Rectal smooth muscle tissue (tissue), 1 donor: ENCODE data around the gene SLBP.

ENCODE experiments used
- H3K27ac ChIP-seq: one replicate; pipeline ENCODE4 v1.7.0; 2013; ENCODE audit warnings: low read depth, low read length, inconsistent platforms
- H3K27me3 ChIP-seq: one replicate; pipeline ENCODE4 v1.7.0; 2013; ENCODE audit warnings: low read length; ENCODE audit not compliant: control insufficient read depth, insufficient read depth
- H3K36me3 ChIP-seq: one replicate; pipeline ENCODE4 v1.7.0; 2013; ENCODE audit warnings: low read length; ENCODE audit not compliant: control insufficient read depth, insufficient read depth
- H3K4me1 ChIP-seq: one replicate; pipeline ENCODE4 v1.7.0; 2013; ENCODE audit warnings: low read length; ENCODE audit not compliant: control insufficient read depth, insufficient read depth
- H3K4me3 ChIP-seq: one replicate; pipeline ENCODE4 v1.7.0; 2013; ENCODE audit warnings: low read length
- H3K9ac ChIP-seq: one replicate; pipeline ENCODE4 v1.7.0; 2013; ENCODE audit warnings: low read length

Gene SLBP

DNA sequence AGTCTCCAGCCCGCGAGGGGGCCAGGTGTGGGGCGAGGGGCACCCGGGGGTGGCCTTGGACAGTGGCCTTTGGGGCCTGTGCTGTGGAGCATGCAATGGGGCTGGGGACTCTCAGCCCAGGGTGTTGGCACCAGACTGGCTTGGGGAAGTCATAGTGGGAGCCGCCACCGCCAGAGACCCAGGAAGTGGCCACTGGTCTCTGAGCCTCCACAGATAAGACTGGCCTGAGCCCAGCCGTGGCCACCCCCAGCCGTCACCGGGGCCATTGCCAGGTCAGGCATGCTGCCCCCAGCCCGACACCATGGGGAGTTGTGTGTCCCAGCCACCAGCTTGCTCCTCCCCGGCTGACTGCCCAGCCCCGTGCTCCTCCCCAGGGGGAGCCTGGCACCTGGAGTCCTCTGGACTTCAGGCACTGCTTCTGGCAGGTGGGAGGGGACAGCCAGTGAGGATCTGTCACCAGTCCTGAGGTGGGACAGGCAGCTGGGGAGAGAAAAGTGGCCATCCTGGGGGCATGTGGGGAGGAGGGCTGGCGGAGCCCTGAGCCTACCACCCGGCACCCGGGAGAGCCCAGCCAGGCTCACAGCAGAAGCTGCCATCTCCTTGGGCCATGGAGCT lies 41.7 kb upstream of the SLBP start:
- H3K4me1 ChIP-seq = no peaks in the 10 kb centered on the region
- no peak overlapping the region for H3K27ac ChIP-seq
- H3K9ac ChIP-seq = no peak overlapping the region

GRCh38 chr4:1753294-1753696 lies 41.2 kb upstream of the SLBP start:
- H3K27me3 ChIP-seq = no peaks in the 10 kb centered on the region
- no peaks in the 10 kb centered on the region for H3K4me1 ChIP-seq
- no peak overlapping the region for H3K27ac ChIP-seq
- H3K4me3 ChIP-seq = no peak overlapping the region
- H3K36me3 ChIP-seq = no peaks in the 10 kb centered on the region
- H3K9ac ChIP-seq = no peak overlapping the region

More for the DNA sequence above, 41.7 kb upstream of the SLBP start:
- no peaks in the 10 kb centered on the region for H3K27me3 ChIP-seq
- no peak overlapping the region for H3K4me3 ChIP-seq
- H3K36me3 ChIP-seq = no peaks in the 10 kb centered on the region

DNA sequence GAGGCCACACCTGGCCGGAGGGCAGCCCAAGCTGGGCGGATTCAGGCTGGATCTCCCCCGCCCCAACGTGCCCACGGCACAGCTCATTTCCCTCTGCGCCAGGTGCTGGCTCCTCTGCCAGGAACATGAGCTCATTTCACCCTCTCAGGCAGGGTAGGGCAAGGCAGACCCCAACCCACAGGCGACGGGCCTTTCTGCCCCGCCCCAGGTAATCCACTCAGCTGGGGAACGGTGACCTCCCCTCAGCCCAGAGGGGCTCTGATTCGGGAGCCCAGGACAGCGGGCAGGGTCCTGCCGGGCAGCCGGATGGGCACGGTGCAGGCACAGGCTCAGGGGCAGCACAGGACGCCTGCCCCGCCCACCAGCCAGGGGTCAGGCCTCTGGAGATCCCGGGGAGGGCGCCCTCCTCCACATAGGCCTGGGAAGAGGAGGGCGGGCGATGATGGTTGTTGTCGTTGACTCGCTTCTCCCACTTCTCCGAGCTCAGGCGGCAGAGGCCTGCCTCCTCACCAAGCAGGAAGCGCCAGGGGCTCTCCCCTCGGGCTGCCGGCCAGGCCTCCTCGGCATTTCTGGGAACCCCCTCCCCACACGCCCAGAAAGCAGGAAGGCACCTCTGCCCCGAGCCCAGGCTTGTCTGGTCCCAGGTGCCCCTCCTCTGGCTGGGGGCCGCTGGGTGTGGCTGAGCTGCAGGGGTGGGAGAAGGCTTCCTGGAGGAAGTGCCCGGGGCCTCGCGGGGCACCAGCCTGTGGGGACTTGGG lies 40.3 kb upstream of the SLBP start:
- Histone ChIP-seq H3K27ac (no peak overlapping the region), H3K4me1 (no peaks in the 10 kb centered on the region), H3K9ac (no peak overlapping the region), H3K27me3 (no peaks in the 10 kb centered on the region), H3K36me3 (no peaks in the 10 kb centered on the region), H3K4me3 (no peak overlapping the region)

GRCh38 chr4:1751919-1752283 lies 39.8 kb upstream of the SLBP start:
- no peak overlapping the region for H3K9ac ChIP-seq
- no peaks in the 10 kb centered on the region for H3K36me3 ChIP-seq
- H3K4me3 ChIP-seq = no peak overlapping the region
- no peaks in the 10 kb centered on the region for H3K4me1 ChIP-seq
- H3K27me3 ChIP-seq = no peaks in the 10 kb centered on the region
- H3K27ac ChIP-seq = no peak overlapping the region

GRCh38 chr4:1751155-1751918 lies 39.2 kb upstream of the SLBP start:
- H3K4me3 ChIP-seq = no peak overlapping the region
- H3K27me3 ChIP-seq = no peaks in the 10 kb centered on the region
- H3K36me3 ChIP-seq = no peaks in the 10 kb centered on the region
- no peak overlapping the region for H3K9ac ChIP-seq
- H3K4me1 ChIP-seq = no peaks in the 10 kb centered on the region
- H3K27ac ChIP-seq = no peak overlapping the region

DNA sequence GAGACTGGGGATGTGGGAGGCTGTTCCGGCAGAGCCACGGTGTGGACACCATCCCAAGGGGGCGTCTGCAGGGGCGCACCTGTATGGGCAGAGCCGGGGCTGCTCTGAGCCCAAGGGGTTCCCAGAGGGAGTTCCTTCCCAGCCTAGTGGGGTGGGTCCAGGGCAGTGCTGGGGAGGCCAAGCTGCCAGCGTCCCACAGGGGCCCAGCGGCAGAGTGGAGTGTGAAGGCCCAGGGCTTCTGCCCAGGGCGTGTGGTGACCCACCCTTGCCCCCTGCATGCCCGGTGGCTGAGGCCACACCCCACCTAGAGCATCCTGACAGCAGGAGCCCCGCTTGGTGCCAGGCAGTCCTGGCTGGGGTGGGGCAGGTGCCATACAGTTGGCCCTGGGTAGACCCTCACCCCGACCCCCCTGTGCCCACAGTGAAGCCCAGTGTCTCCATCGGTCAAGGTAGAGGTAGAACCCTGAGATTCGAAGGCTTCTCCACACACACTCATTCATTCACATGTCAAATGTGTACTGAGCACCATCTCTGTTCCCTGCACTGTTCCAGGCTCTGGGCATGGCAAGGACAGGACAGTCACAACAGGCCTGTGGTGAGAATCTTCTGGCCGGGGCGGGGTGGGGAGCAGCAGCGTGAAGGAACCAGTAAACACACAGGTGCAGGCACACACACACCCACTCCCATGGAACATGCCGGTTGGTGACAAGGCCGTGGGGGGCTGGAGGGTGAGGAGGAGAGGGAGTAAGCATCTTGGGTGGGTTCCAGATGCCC lies 38.4 kb upstream of the SLBP start:
- Histone ChIP-seq H3K36me3 (no peaks in the 10 kb centered on the region), H3K4me1 (no peaks in the 10 kb centered on the region), H3K4me3 (no peak overlapping the region), H3K27me3 (no peaks in the 10 kb centered on the region), H3K27ac (no peak overlapping the region), H3K9ac (no peak overlapping the region)

DNA sequence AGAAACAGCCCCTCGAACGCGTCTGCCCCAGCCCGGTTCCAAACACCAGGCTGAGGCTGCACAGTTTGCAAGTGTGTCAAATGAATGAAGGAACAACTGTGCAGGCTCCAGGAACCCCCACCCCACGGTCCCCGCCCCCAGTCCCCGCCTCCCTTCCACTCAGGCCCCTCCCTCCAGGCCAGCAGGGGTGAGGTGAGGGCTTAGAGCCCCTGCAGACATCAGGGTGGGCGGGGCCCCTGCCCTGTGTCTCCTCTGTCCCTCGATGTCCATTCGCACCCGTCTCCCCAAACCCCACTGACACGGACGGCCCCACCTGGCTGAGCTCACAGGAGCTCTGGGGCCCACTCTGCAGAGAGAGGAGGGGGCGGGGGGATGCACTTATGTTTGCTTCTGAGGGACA lies 37.7 kb upstream of the SLBP start:
- Histone ChIP-seq H3K27ac (no peak overlapping the region), H3K4me3 (no peak overlapping the region), H3K27me3 (no peaks in the 10 kb centered on the region), H3K4me1 (no peaks in the 10 kb centered on the region), H3K36me3 (no peaks in the 10 kb centered on the region), H3K9ac (no peak overlapping the region)

DNA sequence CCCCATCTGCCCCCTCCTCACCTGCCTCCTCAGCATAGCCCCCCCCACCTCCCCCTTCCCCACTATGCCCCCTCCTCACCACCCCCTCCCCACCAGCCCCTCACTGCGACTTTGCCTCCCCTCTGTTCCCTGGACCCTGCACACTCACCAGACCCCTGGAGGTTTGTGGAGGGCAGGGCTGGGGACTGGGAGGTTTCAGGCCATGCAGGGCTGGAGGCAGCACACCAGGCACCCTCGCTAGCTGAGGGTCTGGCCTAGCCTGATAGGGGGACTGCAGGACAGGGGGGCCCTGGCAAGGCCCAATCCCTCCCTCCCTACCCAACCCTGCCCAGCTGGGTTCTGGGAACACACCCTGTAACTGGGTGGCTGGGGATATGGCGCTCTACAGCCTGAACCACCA lies 37.3 kb upstream of the SLBP start:
- H3K27me3 ChIP-seq = no peaks in the 10 kb centered on the region
- no peak overlapping the region for H3K4me3 ChIP-seq
- no peak overlapping the region for H3K27ac ChIP-seq
- H3K9ac ChIP-seq = no peak overlapping the region
- H3K36me3 ChIP-seq = no peaks in the 10 kb centered on the region
- H3K4me1 ChIP-seq = no peaks in the 10 kb centered on the region

GRCh38 chr4:1748465-1748995 lies 36.4 kb upstream of the SLBP start:
- Histone ChIP-seq H3K9ac (no peak overlapping the region), H3K4me1 (no peaks in the 10 kb centered on the region), H3K27ac (no peak overlapping the region), H3K27me3 (no peaks in the 10 kb centered on the region), H3K4me3 (no peak overlapping the region), H3K36me3 (no peaks in the 10 kb centered on the region)

DNA sequence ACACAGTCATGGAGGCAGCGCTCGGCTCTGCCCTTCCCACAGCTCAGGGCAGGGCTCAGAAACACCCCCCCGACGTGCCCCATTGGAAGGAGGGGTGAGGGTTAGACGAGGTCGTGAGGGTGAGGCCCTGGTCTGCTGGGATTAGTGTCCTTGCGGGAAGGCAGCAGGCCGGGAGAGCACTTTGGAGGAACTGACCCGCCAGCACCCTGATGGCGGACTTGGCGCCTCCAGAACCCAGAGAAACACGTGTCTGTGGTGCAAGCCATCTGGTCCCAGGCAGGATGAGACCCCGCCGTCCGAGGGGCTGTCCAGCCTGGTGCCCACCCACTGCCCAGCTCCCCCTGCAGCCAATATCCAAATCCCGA lies 35.5 kb upstream of the SLBP start:
- Histone ChIP-seq H3K36me3 (no peaks in the 10 kb centered on the region), H3K9ac (no peak overlapping the region), H3K27me3 (no peaks in the 10 kb centered on the region), H3K4me1 (no peaks in the 10 kb centered on the region), H3K4me3 (no peak overlapping the region), H3K27ac (no peak overlapping the region)

GRCh38 chr4:1746919-1747602 lies 34.9 kb upstream of the SLBP start:
- no peaks in the 10 kb centered on the region for H3K27me3 ChIP-seq
- H3K4me1 ChIP-seq = no peaks in the 10 kb centered on the region
- H3K36me3 ChIP-seq = no peaks in the 10 kb centered on the region
- H3K27ac ChIP-seq = no peak overlapping the region
- H3K9ac ChIP-seq = no peak overlapping the region
- H3K4me3 ChIP-seq = no peak overlapping the region
